DOHH2 (cell line): ENCODE results near the gene CACNA2D3.

Source experiments
- CTCF ChIP-seq: fragments of 200-600 bp; sonication (generic); IDR thresholded peaks from one replicate; pipeline ENCODE4 v1.5.1; 2014; ENCODE audit warnings: antibody characterized with exemption, mild to moderate bottlenecking, low read depth, low read length; ENCODE audit not compliant: poor library complexity, severe bottlenecking
- EZH2phosphoT487 ChIP-seq: fragments of 200-600 bp; sonication (generic); IDR thresholded peaks from 2 replicates; pipeline ENCODE4 v1.6.1; 2017; ENCODE audit warnings: borderline replicate concordance, mild to moderate bottlenecking, antibody characterized with exemption, low read length, moderate library complexity, mixed read lengths

- no peak for TF ChIP-seq CTCF
- TF ChIP-seq EZH2phosphoT487 = no peak
Measured at GRCh38 chr3:54178376-54178775, 56.0 kb downstream of the CACNA2D3 start.
